GM19035 (cell line): ENCODE measurements around the gene OLFM3.

Experiments
- ATAC-seq: cut with Tn5 transposase; IDR thresholded peaks from one replicate; pipeline ENCODE4 v1.9.1; 2021; ENCODE audit not compliant: unreplicated experiment

The OLFM3 gene

DNA sequence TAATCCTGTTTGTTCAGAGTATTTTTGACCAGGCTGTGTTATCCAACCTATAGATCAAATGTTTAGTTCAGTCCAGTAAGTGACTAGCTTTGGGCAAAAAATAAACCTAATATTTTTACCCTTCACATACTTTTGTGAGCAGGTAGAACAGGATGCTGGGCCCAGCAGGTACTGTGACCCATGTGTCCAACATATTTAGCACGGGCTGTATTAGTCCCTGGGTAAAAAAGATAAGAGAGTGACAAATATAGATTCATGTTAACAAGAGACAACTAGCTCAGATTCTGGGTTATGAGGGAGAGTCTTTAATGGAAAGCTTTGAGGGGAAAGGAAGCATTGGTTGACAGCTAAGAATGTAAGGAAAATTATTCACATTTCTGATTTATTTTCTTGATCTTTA lies 43.1 kb downstream of the OLFM3 start:
- no peak for ATAC-seq

- no peak for ATAC-seq
Measured at GRCh38 chr1:101945884-101946283, 50.8 kb downstream of the OLFM3 start.

GRCh38 chr1:101943237-101943636 lies 53.5 kb downstream of the OLFM3 start:
- no peak for ATAC-seq

- ATAC-seq: no peak
Measured at GRCh38 chr1:101942516-101943193, 54.1 kb downstream of the OLFM3 start.

DNA sequence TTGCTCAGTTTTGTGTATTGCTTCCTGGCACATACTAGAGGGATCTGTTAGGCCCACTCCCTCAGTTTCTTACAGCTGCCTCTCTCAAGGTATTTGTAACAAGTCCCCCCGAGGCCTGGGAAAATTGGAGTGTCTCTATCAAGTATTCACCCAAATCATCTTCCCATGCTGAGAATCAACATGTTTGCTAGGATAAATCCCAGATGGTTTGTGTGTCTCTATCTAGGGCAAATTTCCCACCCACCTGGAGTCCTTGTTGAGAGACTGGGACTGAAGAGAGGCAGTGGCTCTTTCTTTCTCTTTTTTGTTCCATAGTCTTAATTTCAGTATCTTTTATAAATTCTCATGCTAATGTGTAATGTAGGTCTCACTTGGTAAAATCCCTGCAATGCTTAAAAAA lies 58.0 kb downstream of the OLFM3 start:
- no peak for ATAC-seq

DNA sequence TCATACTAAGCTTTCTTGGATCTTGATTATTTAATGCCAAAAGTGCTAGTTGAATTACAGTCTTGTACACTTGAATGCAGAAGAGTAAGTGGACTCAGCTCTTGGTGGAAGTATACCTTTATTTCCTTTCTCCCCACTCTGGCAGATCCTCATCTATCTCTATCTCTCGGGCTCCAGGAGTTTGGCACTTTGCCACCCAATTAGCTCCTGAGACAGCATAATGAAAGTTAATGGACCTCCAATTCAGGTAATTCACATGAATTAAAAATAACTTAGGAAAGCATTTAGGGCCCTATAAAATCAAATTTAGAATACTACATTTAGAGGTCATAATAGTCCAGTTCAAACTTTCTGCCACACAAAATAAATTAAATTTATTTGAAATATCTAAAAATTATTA lies 67.4 kb downstream of the OLFM3 start:
- no peak for ATAC-seq

- ATAC-seq: no peak
Measured at GRCh38 chr1:101928829-101929228, 67.9 kb downstream of the OLFM3 start.

- no peak for ATAC-seq
Measured at GRCh38 chr1:101924700-101925099, 72.0 kb downstream of the OLFM3 start.

DNA sequence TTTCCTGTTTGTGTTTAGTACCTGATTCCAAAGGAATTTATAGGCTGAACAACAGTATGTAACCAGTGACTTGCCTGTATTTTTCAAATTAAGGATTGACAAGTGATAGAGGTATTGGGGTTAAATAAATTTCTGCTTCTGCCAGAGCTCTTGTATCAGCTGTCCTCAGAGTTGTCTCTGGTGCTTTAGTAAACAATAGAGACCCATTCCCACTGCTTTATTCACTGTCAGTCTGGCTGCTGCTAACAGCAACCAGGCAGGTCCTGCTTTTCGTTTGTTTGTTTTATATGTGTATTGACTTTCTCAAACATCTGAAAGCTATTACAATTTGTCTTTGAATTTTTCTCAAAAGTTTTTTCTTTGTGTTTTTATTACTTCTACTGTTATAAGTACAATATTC lies 76.1 kb downstream of the OLFM3 start:
- no peak for ATAC-seq

DNA sequence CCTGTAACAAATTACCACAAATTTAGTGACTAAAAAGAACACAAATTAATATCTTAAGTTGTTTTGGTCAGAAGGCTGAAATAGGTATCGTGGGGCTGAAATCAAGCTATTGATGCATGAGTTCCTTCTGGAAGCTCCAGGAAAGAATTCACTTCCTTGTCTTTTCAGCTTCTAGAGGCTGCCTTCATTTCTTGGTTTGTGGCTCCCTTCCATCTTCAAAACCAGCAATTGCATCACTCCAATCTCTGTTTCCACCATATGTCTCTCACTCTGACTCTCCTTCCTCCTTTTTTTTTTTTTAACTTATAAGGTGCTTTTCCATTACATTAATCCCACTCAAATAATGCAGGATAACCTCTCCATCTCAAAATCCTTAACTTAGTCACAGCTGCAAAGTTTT lies 78.4 kb downstream of the OLFM3 start:
- ATAC-seq: no peak

- ATAC-seq: no peak
Measured at GRCh38 chr1:101915597-101915996, 81.1 kb downstream of the OLFM3 start.

- ATAC-seq: no peak
Measured at GRCh38 chr1:101914473-101915242, 82.1 kb downstream of the OLFM3 start.

GRCh38 chr1:101911894-101912293 lies 84.8 kb downstream of the OLFM3 start:
- no peak for ATAC-seq

GRCh38 chr1:101908980-101909379 lies 87.7 kb downstream of the OLFM3 start:
- ATAC-seq: no peak

GRCh38 chr1:101907264-101907663 lies 89.5 kb downstream of the OLFM3 start:
- ATAC-seq: no peak

- no peak for ATAC-seq
Measured at GRCh38 chr1:101905283-101905835, 91.4 kb downstream of the OLFM3 start.

GRCh38 chr1:101902199-101902598 lies 94.5 kb downstream of the OLFM3 start:
- no peak for ATAC-seq

DNA sequence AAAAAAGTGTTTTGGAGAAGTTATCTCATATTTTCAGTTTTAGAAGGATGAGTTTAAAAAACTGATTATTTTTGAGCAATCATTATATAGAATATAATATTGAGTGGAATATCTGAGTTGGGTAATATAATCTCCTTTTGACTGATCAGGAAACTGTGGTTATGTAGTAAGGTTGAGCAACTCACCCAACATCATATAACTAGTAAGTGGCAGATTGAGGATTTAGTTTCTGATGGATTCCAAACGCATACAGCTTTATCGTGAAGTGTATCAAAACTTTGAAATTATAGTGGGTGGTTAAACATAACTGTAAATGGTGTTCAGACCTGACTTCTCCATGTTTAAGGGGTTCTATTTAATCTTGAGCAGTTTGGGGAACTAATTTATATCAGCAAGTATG lies 98.6 kb downstream of the OLFM3 start:
- ATAC-seq: no peak

DNA sequence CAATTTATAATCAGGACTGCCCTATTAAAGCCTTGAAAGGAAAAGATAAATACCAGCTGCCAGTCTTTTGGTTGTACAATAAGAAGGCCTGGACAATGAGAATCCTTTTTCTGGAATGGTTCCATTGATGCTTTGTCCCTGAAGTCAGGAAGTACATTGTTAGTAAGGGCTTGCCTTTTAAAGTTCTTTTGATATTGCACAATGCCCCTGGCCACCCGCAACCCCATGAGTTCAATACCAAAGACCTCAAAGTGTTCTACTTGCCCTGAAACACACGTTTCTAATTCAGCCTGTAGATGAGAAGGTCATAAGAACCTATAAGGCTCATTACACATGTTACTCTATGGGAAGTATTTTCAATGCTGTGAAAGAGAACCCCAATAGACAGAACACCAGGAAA lies 112.1 kb downstream of the OLFM3 start:
- ATAC-seq: no peak

GRCh38 chr1:101875891-101876290 lies 120.8 kb downstream of the OLFM3 start:
- ATAC-seq: no peak

GRCh38 chr1:101873672-101874071 lies 123.1 kb downstream of the OLFM3 start:
- no peak for ATAC-seq

GRCh38 chr1:101859941-101860340 lies 136.8 kb downstream of the OLFM3 start:
- ATAC-seq: no peak
